SK-N-SH (cell line): ENCODE results near the gene CCDC172. TPM values are rescaled to one million over a fixed set of nuclear protein-coding genes. Genes with fewer than 3 reads are reported as not detected.

Experiments used
- CTCF ChIA-PET: fragments of 300-600, 350-600 bp; formaldehyde crosslinking; extraction: SDS; loops from one replicate; lab custom pipeline; 2021; lab: Yijun Ruan, JAX
- POLR2A ChIA-PET: fragments of 350-600 bp; sonication (Branson Sonifier 250); formaldehyde crosslinking; extraction: SDS; loops from one replicate; lab custom pipeline; 2020; ENCODE audit warnings: antibody characterized with exemption, inconsistent platforms; lab: Yijun Ruan, JAX
- DNase-seq: peaks from one replicate; pipeline ENCODE4 v3.0.0; 2012
- H2AFZ ChIP-seq: fragments of 200-600 bp; sonication (generic); 2 replicates; pipeline ENCODE4 v1.8.1; 2016; ENCODE audit warnings: antibody characterized with exemption, mild to moderate bottlenecking, low read depth
- H3F3A ChIP-seq: fragments of 200-600 bp; sonication (generic); replicated peaks from 2 replicates; pipeline ENCODE3; 2016; ENCODE audit warnings: antibody characterized with exemption, mild to moderate bottlenecking; ENCODE audit not compliant: insufficient read depth
- H3K27ac ChIP-seq, 2 experiments: fragments of 200-500 bp in 1 of 2; fragments of 200-600 bp in 1 of 2; sonication (Bioruptor generic) in 1 of 2; sonication (generic), shearing (Covaris generic) in 1 of 2; 2 replicates each; pipeline versions ENCODE4 v1.5.1 to v1.6.1; 2014 to 2016; ENCODE audit warnings: low read depth in 2 of 2, inconsistent platforms in 1 of 2, low read length in 1 of 2, mild to moderate bottlenecking in 1 of 2, mixed read lengths in 1 of 2
- H3K27me3 ChIP-seq: fragments of 200-600 bp; sonication (generic), shearing (Covaris generic); 2 replicates; pipeline ENCODE4 v1.6.1; 2016; ENCODE audit warnings: mixed run types; ENCODE audit not compliant: insufficient read depth
- H3K36me3 ChIP-seq, 2 experiments: fragments of 200-500 bp in 1 of 2; fragments of 200-600 bp in 1 of 2; sonication (Bioruptor generic) in 1 of 2; sonication (generic) in 1 of 2; replicated peaks in 1 of 2; 2 replicates each; pipeline versions ENCODE3 to v1.5.1; 2014 to 2016; ENCODE audit warnings: low read length in 1 of 2, mild to moderate bottlenecking in 1 of 2; ENCODE audit not compliant: insufficient read depth in 2 of 2, control insufficient read depth in 1 of 2
- H3K4me1 ChIP-seq, 2 experiments: fragments of 200-500 bp in 1 of 2; fragments of 200-600 bp in 1 of 2; sonication (Bioruptor generic) in 1 of 2; sonication (generic), shearing (Covaris generic) in 1 of 2; 2 replicates each; pipeline versions ENCODE4 v1.5.1 to v1.6.1; 2014 to 2016; ENCODE audit warnings: low read depth in 1 of 2, low read length in 1 of 2, mixed run types in 1 of 2; ENCODE audit not compliant: insufficient read depth in 2 of 2, control insufficient read depth in 1 of 2
- H3K4me2 ChIP-seq: fragments of 200-600 bp; sonication (generic), shearing (Covaris generic); 2 replicates; pipeline ENCODE4 v1.6.1; 2017; ENCODE audit warnings: mixed run types
- H3K4me3 ChIP-seq, 2 experiments: fragments of 200-500 bp in 1 of 2; fragments of 200-600 bp in 1 of 2; sonication (Bioruptor generic) in 1 of 2; sonication (generic), shearing (Covaris generic) in 1 of 2; 2 replicates each; pipeline versions ENCODE4 v1.5.1 to v1.8.1; 2014 to 2016; ENCODE audit warnings: low read depth in 2 of 2, inconsistent platforms in 1 of 2, low read length in 1 of 2, mild to moderate bottlenecking in 1 of 2, mixed read lengths in 1 of 2, moderate library complexity in 1 of 2
- H3K79me2 ChIP-seq: fragments of 200-600 bp; sonication (generic); 2 replicates; pipeline ENCODE4 v1.8.1; 2017; ENCODE audit warnings: mild to moderate bottlenecking; ENCODE audit not compliant: insufficient read depth
- H3K9ac ChIP-seq: fragments of 200-600 bp; sonication (generic); 2 replicates; pipeline ENCODE4 v1.6.1; 2017; ENCODE audit warnings: mixed run types
- H3K9me2 ChIP-seq: fragments of 200-600 bp; sonication (generic); 2 replicates; pipeline ENCODE4 v1.6.1; 2017; ENCODE audit warnings: mixed run types
- H3K9me3 ChIP-seq: fragments of 200-600 bp; sonication (generic); 2 replicates; pipeline ENCODE4 v1.6.1; 2017; ENCODE audit warnings: mixed run types, mild to moderate bottlenecking, moderate library complexity
- H4K20me1 ChIP-seq: fragments of 200-600 bp; sonication (generic); 2 replicates; pipeline ENCODE4 v1.6.1; 2017; ENCODE audit warnings: mild to moderate bottlenecking, mixed run types; ENCODE audit not compliant: insufficient read depth
- EP300 ChIP-seq, 2 experiments: IDR thresholded peaks; 2 replicates each; pipeline versions ENCODE4 v1.4.0 to v1.6.1; 2012; ENCODE audit warnings: borderline replicate concordance in 1 of 2, low read depth in 1 of 2, low read length in 1 of 2
- FOXJ3 ChIP-seq: sonication (generic); formaldehyde crosslinking; IDR thresholded peaks from 2 replicates; pipeline ENCODE4 v1.5.1; 2020; ENCODE audit warnings: mild to moderate bottlenecking, missing genetic modification reagents
- FOXM1 ChIP-seq: IDR thresholded peaks from 2 replicates; pipeline ENCODE4 v1.4.0; 2012; ENCODE audit warnings: low read depth, mild to moderate bottlenecking
- GATA2 ChIP-seq: sonication (generic); formaldehyde crosslinking; IDR thresholded peaks from 2 replicates; pipeline ENCODE4 v1.5.0; 2020; ENCODE audit warnings: mild to moderate bottlenecking, missing genetic modification reagents
- IRF3 ChIP-seq: fragments of 150-350 bp; IDR thresholded peaks from 2 replicates; pipeline ENCODE4 v1.6.1; 2016; ENCODE audit warnings: mild to moderate bottlenecking, low read depth, low read length
- JUND ChIP-seq: IDR thresholded peaks from 2 replicates; pipeline ENCODE4 v1.4.0; 2012
- MXI1 ChIP-seq: IDR thresholded peaks from 2 replicates; pipeline ENCODE4 v1.6.1; 2012; ENCODE audit warnings: mild to moderate bottlenecking, low read depth, low read length, improper control_type of control experiment
- NRF1 ChIP-seq: IDR thresholded peaks from 2 replicates; pipeline ENCODE4 v1.6.1; 2012; ENCODE audit warnings: low read depth, mild to moderate bottlenecking, low read length
- PBX3 ChIP-seq: IDR thresholded peaks from 2 replicates; pipeline ENCODE4; 2012
- POLR2AphosphoS5 ChIP-seq: IDR thresholded peaks from 2 replicates; pipeline ENCODE4 v1.6.1; 2012; ENCODE audit warnings: low read depth, low read length
- RFX5 ChIP-seq: IDR thresholded peaks from 2 replicates; pipeline ENCODE4 v1.6.1; 2012; ENCODE audit warnings: mild to moderate bottlenecking, improper control_type of control experiment, low read length
- RXRA ChIP-seq: IDR thresholded peaks from 2 replicates; pipeline ENCODE4 v1.4.0; 2012; ENCODE audit warnings: low read depth, mild to moderate bottlenecking, borderline replicate concordance
- SIN3A ChIP-seq: IDR thresholded peaks from 2 replicates; pipeline ENCODE4 v1.6.1; 2012; ENCODE audit warnings: low read depth, mild to moderate bottlenecking, low read length, moderate library complexity, borderline replicate concordance
- TAF1 ChIP-seq: IDR thresholded peaks from 2 replicates; pipeline ENCODE4 v1.6.1; 2012; ENCODE audit warnings: low read depth, mild to moderate bottlenecking, low read length, moderate library complexity, borderline replicate concordance
- TCF12 ChIP-seq: IDR thresholded peaks from 2 replicates; pipeline ENCODE4 v1.4.0; 2012
- USF1 ChIP-seq: IDR thresholded peaks from 2 replicates; pipeline ENCODE4 v1.4.0; 2012; ENCODE audit warnings: low read depth, borderline replicate concordance
- ZBTB33 ChIP-seq: IDR thresholded peaks from 2 replicates; pipeline ENCODE4 v1.4.0; 2012; ENCODE audit warnings: low read depth, borderline replicate concordance
- WGBS: methylation state at CpG from one replicate; pipeline ENCODE4 v1.1.6; 2017; ENCODE audit warnings: low lambda C conversion rate; 5-methylcytosine and 5-hydroxymethylcytosine counted together
- polyA plus RNA-seq, 3 experiments: library from polyadenylated mRNA; depleted of rRNA; stranded (reverse); fragments of >200 nt; gene quantifications; 2 replicates each; pipeline ENCODE4 v1.2.3, GENCODE V29; 2012

Gene CCDC172
- polyA plus RNA-seq, 1 of the 3 experiments (the other 2 are of a cell fraction) = not detected

- Histone ChIP-seq H3K9me2 (no peaks in the 10 kb centered on the region), H2AFZ (no peak overlapping the region), H3K4me2 (no peak overlapping the region), H3K4me1 (peaks cover 0 to 8% of the 10 kb centered on the region in 2 experiments; a peak in 2 of 4 replicates), H3K9ac (no peak overlapping the region), H3K27ac (peak overlapping the region in 1 of 2 experiments; percentile 78; a peak in 2 of 4 replicates), H3F3A (no peaks in the 10 kb centered on the region), H3K27me3 (no peaks in the 10 kb centered on the region), H3K79me2 (no peaks in the 10 kb centered on the region), H3K9me3 (no peaks in the 10 kb centered on the region), H3K4me3 (no peak overlapping the region), H3K36me3 (no peaks in the 10 kb centered on the region), H4K20me1 (no peaks in the 10 kb centered on the region)
- ChIA-PET POLR2A (no interaction called here), CTCF (interaction anchor here (0.6 to 1.4 kb wide), 6 partner anchors 11 to 1141 kb away, joined by 3 to 5 read pairs (median 3); partner anchors contain the start of gene GFRA1)
- peak; percentile 45 for DNase-seq
- WGBS = 28% methylated on average over 4 of the region's 4 CpGs
- no peak for TF ChIP-seq FOXJ3 (CRISPR knock-in tag)
- TF ChIP-seq RXRA = no peak
- TF ChIP-seq GATA2 (CRISPR knock-in tag) = peak; percentile 53
- TF ChIP-seq EP300 (IDR thresholded peaks at IDR 0.05; ENCODE audit: borderline replicate concordance in 1 of 2, low read depth in 1 of 2, low read length in 1 of 2) = peak in 1 of 2 experiments; percentile 36; a peak in 1 of 4 replicates
- no peak for TF ChIP-seq IRF3
- TF ChIP-seq MXI1 = peak; percentile 46; the same call in 1 of the 2 replicates
Observed at GRCh38 chr10:116312548-116312947, 11.7 kb upstream of the CCDC172 start.

- Histone ChIP-seq H3K4me2 (no peak overlapping the region), H4K20me1 (no peaks in the 10 kb centered on the region), H3K27ac (peak overlapping the region in 1 of 2 experiments; percentile 68; a peak in 2 of 4 replicates), H3K4me3 (no peak overlapping the region), H3K9ac (no peak overlapping the region), H3K9me3 (no peaks in the 10 kb centered on the region), H3K79me2 (no peaks in the 10 kb centered on the region), H3K27me3 (no peaks in the 10 kb centered on the region), H3K9me2 (no peaks in the 10 kb centered on the region), H2AFZ (no peak overlapping the region), H3K36me3 (no peaks in the 10 kb centered on the region), H3K4me1 (peaks cover 0 to 8% of the 10 kb centered on the region in 2 experiments; a peak in 2 of 4 replicates), H3F3A (no peaks in the 10 kb centered on the region)
- no peak for TF ChIP-seq RXRA
- TF ChIP-seq NRF1 = no peak
- TF ChIP-seq PBX3 = no peak
- TF ChIP-seq USF1 = no peak
- TF ChIP-seq ZBTB33 = no peak
- TF ChIP-seq FOXM1 = no peak
- TF ChIP-seq IRF3 = no peak
- no peak for TF ChIP-seq RFX5
- no peak for TF ChIP-seq MXI1
- no peak for TF ChIP-seq SIN3A
- TF ChIP-seq TAF1 = no peak
- no peak for TF ChIP-seq JUND
- no peak for TF ChIP-seq POLR2AphosphoS5
- no peak for TF ChIP-seq TCF12
- ChIA-PET POLR2A (no interaction called here), CTCF (no interaction called here)
- no peak for DNase-seq
- 11% methylated on average over 2 of the region's 2 CpGs for WGBS
Observed at GRCh38 chr10:116316503-116316902, 7.7 kb upstream of the CCDC172 start.
